Vagina (tissue), 2 donors: Measurements from ENCODE around the gene LCE3E.

Experiments used
- CTCF ChIP-seq, 3 experiments: fragments of 450-650 bp in 2 of 3; fragments of 200-600 bp in 1 of 3; sonication (generic) in 1 of 3; IDR thresholded peaks; one replicate each; pipeline ENCODE4 v1.5.1; 2017 to 2019; ENCODE audit warnings: antibody characterized with exemption in 3 of 3, mild to moderate bottlenecking in 2 of 3, moderate library complexity in 2 of 3
- POLR2A ChIP-seq, 2 donors: fragments of 450-650 bp; IDR thresholded peaks; one replicate each; pipeline ENCODE4 v1.6.1; 2017; ENCODE audit warnings: antibody characterized with exemption in 2 of 2, mild to moderate bottlenecking in 2 of 2, moderate library complexity in 2 of 2
- POLR2AphosphoS5 ChIP-seq, 2 donors: sonication (generic); formaldehyde crosslinking; IDR thresholded peaks; one replicate each; pipeline ENCODE4 v1.9.0; 2017; ENCODE audit warnings: antibody characterized with exemption in 2 of 2, mild to moderate bottlenecking in 2 of 2, low read depth in 1 of 2; ENCODE audit not compliant: insufficient read depth in 1 of 2

- no peak for TF ChIP-seq CTCF (IDR thresholded peaks at IDR 0.05)
- TF ChIP-seq POLR2A (IDR thresholded peaks at IDR 0.05), result no peak
- peak in 1 of 2 donors; percentile 10 for TF ChIP-seq POLR2AphosphoS5 (IDR thresholded peaks at IDR 0.05; ENCODE audit: insufficient read depth in 1 of 2, low read depth in 1 of 2)
Observed at GRCh38 chr1:152580433-152580832, 13.9 kb upstream of the LCE3E start, which contains the start of gene LCE3D.
